Activated naive CD4-positive, alpha-beta T cell treated with anti-CD3 and anti-CD28 coated beads, Interleukin-2, amount 50 U/mL, for 72 hours (primary cell): ENCODE results near the gene SLC35F3. TPM values are rescaled to one million over a fixed set of nuclear protein-coding genes. Genes with fewer than 3 reads are reported as not detected.

Experiments used
- ATAC-seq, 2 donors: fragments of 150-1000 bp; cut with Tn5 transposase; 2 replicates each; pipeline ENCODE4 v1.10.0; 2021; ENCODE audit warnings: mild to moderate bottlenecking in 2 of 2, moderate library complexity in 2 of 2
- DNase-seq, 2 donors: peaks; one replicate each; pipeline ENCODE4 v3.0.0; 2021 to 2022; ENCODE audit warnings: low spot score in 2 of 2
- H3K27ac Mint-ChIP-seq, 2 donors: one replicate each; pipeline ENCODE4 v1.8.0; 2022; ENCODE audit warnings: mild to moderate bottlenecking in 2 of 2, mixed read lengths in 2 of 2
- H3K36me3 Mint-ChIP-seq, 2 donors: one replicate each; pipeline ENCODE4 v1.8.0; 2022; ENCODE audit warnings: mixed read lengths in 2 of 2
- H3K9me3 Mint-ChIP-seq, 2 donors: one replicate each; pipeline ENCODE4 v1.8.0; 2022; ENCODE audit warnings: mixed read lengths in 2 of 2
- total RNA-seq, 2 donors: library from RNA; stranded (reverse); gene quantifications; one replicate each; pipeline ENCODE4 v1.2.3, GENCODE V29; 2022

The SLC35F3 gene
- total RNA-seq, 2 donors from 2014 or later: 0.49 TPM; not detected in 1

DNA sequence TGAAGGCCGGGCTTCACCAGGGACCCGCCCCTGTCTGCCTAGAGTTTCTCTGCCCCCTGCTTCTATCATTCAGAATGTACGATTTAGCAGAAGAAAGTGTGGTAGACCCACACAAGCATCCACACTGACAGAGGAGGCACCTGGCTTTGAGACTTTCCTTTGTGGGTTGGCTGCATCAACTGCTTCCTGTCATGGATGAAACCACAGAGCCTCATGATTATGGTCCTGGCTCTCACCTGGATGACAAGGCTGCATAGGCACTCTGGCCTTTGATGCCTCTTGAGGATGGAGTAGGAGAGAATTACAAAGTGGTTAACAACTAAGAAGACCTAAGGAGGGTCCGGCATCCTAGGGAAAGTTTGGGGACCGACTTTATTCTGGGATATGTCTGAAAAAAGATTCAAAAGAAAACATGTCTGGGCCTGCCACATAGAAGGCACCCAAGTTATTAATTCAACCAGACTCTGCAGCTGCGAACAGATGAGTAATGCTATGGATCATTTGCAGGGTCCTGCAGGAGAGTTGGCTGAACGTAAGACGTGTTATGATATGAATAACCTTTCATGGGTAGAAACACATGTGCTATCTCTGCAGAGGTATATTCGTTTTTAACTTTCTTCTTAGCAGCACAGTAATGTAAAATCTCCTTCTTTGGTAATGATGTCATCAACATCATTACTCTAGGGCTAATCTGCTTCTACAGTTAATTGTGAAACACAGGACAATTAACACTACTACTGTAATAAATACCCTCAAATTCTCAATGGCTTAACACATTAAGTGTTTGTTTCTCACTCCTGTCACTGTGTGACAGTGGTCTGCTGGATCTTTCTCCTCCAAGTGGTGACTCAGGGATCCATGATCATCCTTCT is 136.2 kb downstream of the SLC35F3 start:
- DNase-seq (no peak), ATAC-seq (no peak)
- Mint-ChIP-seq H3K36me3 (no peaks in the 10 kb centered on the region), H3K27ac (no peak overlapping the region), H3K9me3 (no peaks in the 10 kb centered on the region)

DNA sequence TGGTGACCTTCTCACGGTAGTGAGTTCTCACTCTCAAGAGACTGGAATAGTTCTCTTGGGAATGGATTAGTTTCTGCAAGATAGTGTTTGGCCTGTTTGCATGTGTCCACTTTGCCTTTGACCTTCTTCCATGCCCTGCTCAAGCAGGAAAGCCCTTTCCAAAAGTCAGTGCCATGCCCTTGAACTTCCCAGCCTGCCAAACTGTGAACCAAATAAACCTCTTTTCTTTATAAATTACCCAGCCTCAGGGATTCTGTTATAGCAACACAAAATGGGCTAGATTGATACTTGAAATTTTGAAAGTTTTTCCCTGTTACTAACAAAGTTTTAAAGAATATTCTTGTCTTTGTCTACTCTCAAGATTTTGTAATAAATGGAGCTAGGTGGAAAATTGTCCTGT is 139.6 kb downstream of the SLC35F3 start:
- peaks cover 4 to 6% of the 10 kb centered on the region in 2 donors for H3K9me3 Mint-ChIP-seq
- ATAC-seq: no peak
- H3K36me3 Mint-ChIP-seq: no peaks in the 10 kb centered on the region
- no peak for DNase-seq
- H3K27ac Mint-ChIP-seq: no peak overlapping the region

- ATAC-seq: no peak
- Mint-ChIP-seq H3K36me3 (peaks cover 0 to 6% of the 10 kb centered on the region in 2 donors), H3K27ac (no peak overlapping the region), H3K9me3 (peaks cover 4 to 9% of the 10 kb centered on the region in 2 donors)
- no peak for DNase-seq
Observed at GRCh38 chr1:234047123-234047522, 142.6 kb downstream of the SLC35F3 start.

GRCh38 chr1:234062166-234062565 is 157.7 kb downstream of the SLC35F3 start:
- H3K27ac Mint-ChIP-seq: no peak overlapping the region
- H3K9me3 Mint-ChIP-seq: peaks cover 4 to 5% of the 10 kb centered on the region in 2 donors
- DNase-seq (no peak), ATAC-seq (no peak)
- H3K36me3 Mint-ChIP-seq: peaks cover 0 to 4% of the 10 kb centered on the region in 2 donors

- H3K27ac Mint-ChIP-seq: no peak overlapping the region
- ATAC-seq (peak in 1 of 2 donors; percentile 51), DNase-seq (peak in 1 of 2 donors; percentile 77)
- peaks cover 0 to 4% of the 10 kb centered on the region in 2 donors for H3K36me3 Mint-ChIP-seq
- peaks cover 4 to 5% of the 10 kb centered on the region in 2 donors for H3K9me3 Mint-ChIP-seq
Observed at GRCh38 chr1:234065794-234066447, 161.4 kb downstream of the SLC35F3 start.

DNA sequence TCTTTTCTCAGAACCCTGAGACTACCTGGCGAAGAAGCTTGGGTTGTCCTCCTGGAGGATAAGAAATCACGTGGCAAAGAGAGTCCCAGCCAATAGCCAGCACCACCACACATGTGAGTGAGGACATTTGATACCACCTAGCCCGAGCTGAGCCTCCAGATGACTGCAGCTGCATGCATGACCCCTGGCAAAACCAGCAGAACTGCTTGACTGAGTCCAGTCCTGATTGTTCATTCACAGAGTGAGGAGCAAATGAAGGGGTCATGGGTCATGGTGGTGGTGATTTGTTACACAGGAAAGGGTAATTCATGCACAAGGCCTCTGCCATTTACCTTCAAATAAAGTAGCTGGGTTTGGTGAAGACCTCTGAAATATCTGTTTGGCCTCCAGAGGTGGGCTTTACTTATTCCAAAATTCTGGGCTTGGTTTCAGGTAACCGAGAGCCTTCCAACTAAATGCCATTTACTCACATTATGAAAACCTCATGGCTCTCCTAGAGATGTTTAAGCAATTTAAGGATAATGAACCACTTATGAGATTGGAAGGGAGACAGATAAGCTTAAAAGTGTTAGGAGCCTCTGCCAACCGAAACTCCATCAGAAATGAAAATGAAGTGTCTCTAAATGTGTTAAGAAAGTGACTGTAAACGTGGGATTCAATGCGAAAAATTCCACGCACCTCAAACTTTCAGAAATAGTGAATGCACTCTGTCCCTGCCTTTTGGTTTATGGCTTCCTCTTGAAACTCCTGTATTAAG is 163.3 kb downstream of the SLC35F3 start:
- DNase-seq: no peak
- no peak overlapping the region for H3K27ac Mint-ChIP-seq

DNA sequence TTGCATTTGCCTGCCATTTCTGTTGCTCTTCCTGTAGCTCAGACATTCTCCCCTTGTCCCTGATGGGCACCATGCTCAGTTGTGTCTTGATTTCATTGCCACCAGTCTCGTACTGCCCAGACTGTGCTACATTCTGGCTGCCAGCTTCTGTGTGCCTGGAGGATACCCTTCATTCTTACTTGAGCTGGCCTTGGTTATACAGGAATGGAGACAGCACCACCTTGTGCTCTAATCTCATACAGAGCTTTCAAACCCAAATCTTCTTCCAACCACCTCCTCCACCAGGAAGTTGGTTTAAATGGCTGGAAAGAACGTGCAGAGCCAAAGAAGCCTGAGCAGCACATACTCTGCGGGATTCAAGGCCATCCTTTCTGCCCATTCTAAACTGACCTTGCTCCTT is 165.3 kb downstream of the SLC35F3 start:
- DNase-seq: no peak

More for the DNA sequence above, 163.3 kb downstream of the SLC35F3 start:
- Mint-ChIP-seq H3K9me3 (no peaks in the 10 kb centered on the region), H3K36me3 (no peaks in the 10 kb centered on the region)
- no peak for ATAC-seq

GRCh38 chr1:234072793-234073192 is 168.3 kb downstream of the SLC35F3 start:
- no peak for DNase-seq
- peaks cover 0 to 5% of the 10 kb centered on the region in 2 donors for H3K36me3 Mint-ChIP-seq
- ATAC-seq: no peak

More for the DNA sequence above, 165.3 kb downstream of the SLC35F3 start:
- no peaks in the 10 kb centered on the region for H3K9me3 Mint-ChIP-seq
- H3K27ac Mint-ChIP-seq: no peak overlapping the region
- no peak for ATAC-seq
- H3K36me3 Mint-ChIP-seq: peaks cover 0 to 5% of the 10 kb centered on the region in 2 donors

GRCh38 chr1:234078143-234078542 is 173.7 kb downstream of the SLC35F3 start:
- ATAC-seq (no peak), DNase-seq (no peak)
- Mint-ChIP-seq H3K9me3 (no peaks in the 10 kb centered on the region), H3K27ac (no peak overlapping the region), H3K36me3 (peaks cover 0 to 5% of the 10 kb centered on the region in 2 donors)

More at GRCh38 chr1:234072793-234073192, 168.3 kb downstream of the SLC35F3 start:
- Mint-ChIP-seq H3K27ac (no peak overlapping the region), H3K9me3 (no peaks in the 10 kb centered on the region)

- H3K36me3 Mint-ChIP-seq: no peaks in the 10 kb centered on the region
- ATAC-seq: no peak
- H3K27ac Mint-ChIP-seq: no peak overlapping the region
- DNase-seq: no peak
- H3K9me3 Mint-ChIP-seq: no peaks in the 10 kb centered on the region
Observed at GRCh38 chr1:234079896-234080295, 175.4 kb downstream of the SLC35F3 start.

GRCh38 chr1:234083460-234083859 is 179.0 kb downstream of the SLC35F3 start:
- H3K36me3 Mint-ChIP-seq: no peaks in the 10 kb centered on the region
- no peaks in the 10 kb centered on the region for H3K9me3 Mint-ChIP-seq
- H3K27ac Mint-ChIP-seq: no peak overlapping the region
- ATAC-seq (no peak), DNase-seq (no peak)

GRCh38 chr1:234089396-234089795 is 184.9 kb downstream of the SLC35F3 start:
- H3K9me3 Mint-ChIP-seq: no peaks in the 10 kb centered on the region
- peaks cover 0 to 7% of the 10 kb centered on the region in 2 donors for H3K36me3 Mint-ChIP-seq
- H3K27ac Mint-ChIP-seq: no peak overlapping the region
- no peak for DNase-seq
- no peak for ATAC-seq

DNA sequence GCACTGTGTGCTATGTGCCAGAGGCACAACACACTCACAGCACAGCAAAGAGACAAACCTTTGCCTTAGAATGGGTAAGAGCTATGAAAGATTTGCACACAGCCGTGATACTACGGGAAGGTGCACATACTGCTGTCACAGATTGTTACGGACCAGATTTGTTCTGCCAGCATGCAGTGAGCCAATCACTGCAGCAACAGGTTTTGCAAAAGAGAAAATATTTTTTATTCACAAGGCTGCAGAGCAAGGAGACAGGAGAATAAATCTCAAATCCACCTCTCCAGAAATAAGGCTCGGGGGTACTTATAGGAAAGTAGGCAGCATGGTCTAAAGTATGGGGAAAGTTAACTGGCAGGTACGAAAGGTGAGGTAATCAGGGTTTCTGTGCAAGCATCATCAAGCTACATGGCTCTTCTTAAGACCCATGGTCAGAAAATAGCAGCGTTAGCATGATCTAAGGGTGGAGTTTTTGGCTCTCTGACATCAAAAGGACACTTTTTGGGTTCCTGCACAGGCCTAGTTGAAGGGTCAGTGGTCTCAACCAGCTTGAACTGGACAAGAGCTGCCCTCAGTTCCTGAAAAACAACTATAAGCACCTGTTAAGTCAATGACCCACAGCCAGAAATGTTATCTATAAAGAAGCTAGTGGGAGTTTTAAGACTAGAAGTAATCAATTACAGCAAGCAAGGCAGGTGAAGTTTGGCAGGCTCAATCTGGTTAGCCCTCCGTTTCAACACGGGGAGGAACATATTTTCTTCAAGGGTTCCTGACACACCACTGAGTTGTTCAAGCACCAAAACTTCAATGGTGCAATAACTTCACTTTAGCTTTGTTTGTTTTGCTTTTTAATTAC is 186.0 kb downstream of the SLC35F3 start:
- no peak for DNase-seq
- H3K27ac Mint-ChIP-seq: no peak overlapping the region
- peaks cover 0 to 7% of the 10 kb centered on the region in 2 donors for H3K36me3 Mint-ChIP-seq
- no peaks in the 10 kb centered on the region for H3K9me3 Mint-ChIP-seq
- no peak for ATAC-seq

DNA sequence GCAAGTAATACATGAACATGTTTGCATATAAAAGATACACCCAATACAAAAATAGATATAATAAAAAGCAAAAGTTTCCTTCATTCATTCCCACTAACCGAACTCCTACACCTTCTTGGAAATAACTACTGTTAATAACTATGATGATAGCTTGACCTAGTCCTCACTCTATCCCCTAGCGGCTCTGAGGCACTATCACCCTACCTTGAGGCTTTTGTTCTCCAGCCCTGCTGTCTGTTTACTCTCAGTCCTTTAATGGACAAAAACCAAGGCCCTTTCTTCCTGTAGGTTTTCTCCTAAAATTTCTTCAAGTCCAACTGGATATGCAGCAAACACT is 186.6 kb downstream of the SLC35F3 start:
- Mint-ChIP-seq H3K9me3 (no peaks in the 10 kb centered on the region), H3K27ac (peak overlapping the region in 1 of 2 donors; percentile 30), H3K36me3 (peaks cover 0 to 7% of the 10 kb centered on the region in 2 donors)
- DNase-seq (no peak), ATAC-seq (no peak)

DNA sequence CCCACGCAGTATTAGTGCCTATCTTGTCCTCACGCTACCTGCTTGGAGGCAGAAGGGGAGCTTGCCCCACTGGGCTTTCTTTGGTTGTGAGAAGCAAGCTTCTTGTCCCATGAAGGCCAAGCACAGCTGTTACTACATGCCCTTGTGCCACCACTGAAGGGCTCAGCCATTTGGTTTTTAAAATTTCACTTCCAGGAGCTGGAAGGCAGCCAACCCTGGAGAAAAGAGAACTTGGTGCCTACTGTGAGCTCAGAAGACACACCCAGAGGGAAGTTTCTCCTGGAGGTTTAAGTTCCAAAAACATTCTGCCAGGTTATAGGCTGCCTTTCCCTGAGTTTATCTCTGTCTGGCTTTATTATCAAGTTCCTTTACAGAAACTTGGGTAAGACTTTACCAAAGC is 187.4 kb downstream of the SLC35F3 start:
- DNase-seq (no peak), ATAC-seq (no peak)
- no peaks in the 10 kb centered on the region for H3K9me3 Mint-ChIP-seq
- peaks cover 0 to 7% of the 10 kb centered on the region in 2 donors for H3K36me3 Mint-ChIP-seq
- H3K27ac Mint-ChIP-seq: no peak overlapping the region

DNA sequence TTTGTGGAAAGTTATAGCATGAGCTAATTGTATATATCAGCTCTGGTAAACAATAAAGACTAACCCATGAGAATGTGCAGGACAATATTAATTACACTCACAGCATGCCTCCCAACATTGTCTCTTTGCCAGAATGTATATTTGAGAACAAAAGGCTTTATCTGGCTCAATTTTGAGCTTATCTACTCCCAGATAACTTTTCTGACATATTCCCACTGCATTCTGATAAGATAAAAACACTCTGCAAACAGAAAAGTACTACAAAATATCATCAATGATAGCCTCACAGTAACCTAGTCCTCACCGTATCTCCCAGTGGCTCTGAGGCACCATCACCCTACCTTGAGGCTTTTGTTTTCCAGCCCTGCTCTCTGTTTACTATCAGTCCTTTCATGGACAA is 188.6 kb downstream of the SLC35F3 start:
- ATAC-seq: no peak
- DNase-seq: no peak
- H3K27ac Mint-ChIP-seq: no peak overlapping the region

More for the DNA sequence above, 188.6 kb downstream of the SLC35F3 start:
- Mint-ChIP-seq H3K9me3 (no peaks in the 10 kb centered on the region), H3K36me3 (peaks cover 0 to 7% of the 10 kb centered on the region in 2 donors)
